Subcutaneous adipose tissue (tissue), 4 donors: ENCODE data around the gene GPC5. TPM values are rescaled to one million over a fixed set of nuclear protein-coding genes. Genes with fewer than 3 reads are reported as not detected.

Experiments used
- CTCF ChIP-seq: fragments of 450-650 bp; IDR thresholded peaks from one replicate; pipeline ENCODE4 v1.5.1; 2016; ENCODE audit warnings: low read depth, mild to moderate bottlenecking, control low read depth, antibody characterized with exemption, moderate library complexity
- total RNA-seq, 4 donors: library from RNA; depleted of rRNA; stranded (reverse); fragments of >200 nt; gene quantifications; one replicate each; pipeline ENCODE4 v1.1.0, GENCODE V29; 2016

Gene GPC5
- total RNA-seq, 4 donors from 2014 or later = 0.16 to 0.44 TPM; not detected in 2

DNA sequence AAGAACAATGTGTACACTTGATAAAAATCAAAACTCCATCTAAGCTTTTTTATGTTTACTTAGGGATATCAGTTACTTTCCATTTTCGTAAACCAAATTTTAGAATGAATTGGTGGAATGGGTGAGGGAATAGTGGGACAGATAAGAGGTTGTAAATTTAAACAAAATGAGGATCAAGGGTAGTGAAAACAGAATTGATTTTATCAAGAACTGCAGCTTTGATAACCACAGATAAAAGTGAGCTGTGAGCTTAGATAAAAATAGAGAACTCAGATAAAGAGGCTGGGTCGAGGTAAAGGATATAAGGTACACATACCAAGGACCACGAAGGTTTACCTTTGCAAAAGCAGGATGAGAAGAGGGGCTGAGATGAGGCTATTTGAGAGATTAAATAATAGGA, 1015.0 kb downstream of the GPC5 start:
- no peak for TF ChIP-seq CTCF

GRCh38 chr13:92414851-92415250, 1016.4 kb downstream of the GPC5 start:
- TF ChIP-seq CTCF = no peak

DNA sequence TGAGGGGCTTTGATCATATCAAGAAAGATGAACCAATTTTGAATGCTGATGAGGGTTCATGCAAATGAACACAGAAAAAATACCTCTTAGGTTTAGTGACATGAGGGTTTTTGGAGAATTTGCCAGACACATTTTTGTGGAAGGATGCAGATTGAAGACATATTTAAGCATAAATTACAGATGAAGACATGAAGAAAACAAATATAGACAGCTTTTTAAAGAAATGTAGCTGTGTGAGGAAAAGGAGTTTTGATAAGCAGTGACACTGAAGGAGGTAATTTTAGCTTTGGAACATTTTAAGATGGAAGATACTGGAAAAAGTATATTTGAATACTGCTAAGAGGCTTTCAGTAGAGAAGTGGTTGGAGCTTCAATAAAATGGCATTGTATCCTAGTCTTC, 1017.4 kb downstream of the GPC5 start:
- no peak for TF ChIP-seq CTCF

- no peak for TF ChIP-seq CTCF
Measured at GRCh38 chr13:92418818-92419412, 1020.5 kb downstream of the GPC5 start.

DNA sequence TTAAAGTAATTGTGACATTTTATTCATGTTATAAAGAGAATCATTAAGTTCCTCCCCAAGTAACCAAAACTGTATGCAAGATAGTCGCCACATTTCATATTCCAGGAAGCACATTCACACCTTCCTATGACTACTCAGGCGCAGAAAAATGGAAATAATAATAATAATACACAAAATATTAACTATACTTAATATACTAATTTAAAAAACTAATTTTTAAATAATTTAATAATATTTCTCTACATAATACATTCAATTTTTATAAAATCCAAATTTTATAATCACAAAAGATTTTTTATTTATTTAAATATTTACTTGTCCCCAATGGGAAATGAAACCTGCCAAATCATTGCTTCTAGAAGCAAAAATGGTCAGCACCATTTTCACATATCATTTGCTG, 1030.8 kb downstream of the GPC5 start:
- no peak for TF ChIP-seq CTCF

- TF ChIP-seq CTCF = no peak
Measured at GRCh38 chr13:92433386-92433785, 1035.0 kb downstream of the GPC5 start.

DNA sequence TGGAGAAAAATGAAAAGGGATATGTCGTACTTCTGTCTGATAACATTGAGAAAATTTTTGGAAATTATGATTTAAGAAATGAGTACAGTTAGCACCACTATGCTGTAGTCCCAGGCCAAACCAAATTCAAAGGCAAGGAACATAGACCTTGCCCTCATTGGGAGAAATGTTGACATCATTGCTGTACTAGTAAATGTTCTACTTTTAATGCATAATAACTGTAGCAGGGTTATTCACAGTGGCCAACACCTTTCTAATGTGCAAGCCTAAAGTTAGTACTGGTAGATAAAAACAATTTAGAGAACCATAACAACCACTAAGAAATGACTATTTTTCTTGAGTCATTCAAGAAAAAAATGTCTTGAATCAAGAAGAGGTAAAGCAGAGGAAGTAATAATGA, 1035.5 kb downstream of the GPC5 start:
- TF ChIP-seq CTCF = no peak
